ENCODE measurements around the gene PDE4D.

Gene PDE4D

GRCh38 chr5:59838067-59838466 is 55.5 kb downstream of the PDE4D start:
- no peak for DNase-seq

GRCh38 chr5:59837071-59837470 is 56.5 kb downstream of the PDE4D start:
- DNase-seq, result no peak

GRCh38 chr5:59835800-59836199 is 57.7 kb downstream of the PDE4D start:
- no peak for DNase-seq

- DNase-seq, result no peak
These were observed 60.1 kb downstream of the PDE4D start for GRCh38 chr5:59833448-59833847.

GRCh38 chr5:59832577-59833301 is 60.8 kb downstream of the PDE4D start:
- no peak for DNase-seq

GRCh38 chr5:59831326-59832010 is 62.1 kb downstream of the PDE4D start:
- DNase-seq, result no peak

GRCh38 chr5:59830536-59831200 is 62.9 kb downstream of the PDE4D start:
- no peak for DNase-seq

GRCh38 chr5:59829922-59830321 is 63.6 kb downstream of the PDE4D start:
- no peak for DNase-seq

GRCh38 chr5:59829386-59829785 is 64.1 kb downstream of the PDE4D start:
- no peak for DNase-seq

GRCh38 chr5:59828623-59829022 is 64.9 kb downstream of the PDE4D start:
- DNase-seq, result no peak

- DNase-seq, result no peak
These were observed 66.5 kb downstream of the PDE4D start for GRCh38 chr5:59826996-59827395.

- no peak for DNase-seq
These were observed 70.1 kb downstream of the PDE4D start for GRCh38 chr5:59823420-59823819.

- DNase-seq, result no peak
These were observed 73.7 kb downstream of the PDE4D start for GRCh38 chr5:59819806-59820205.

- DNase-seq, result no peak
These were observed 76.0 kb downstream of the PDE4D start for GRCh38 chr5:59817536-59817935.

GRCh38 chr5:59816654-59817300 is 76.7 kb downstream of the PDE4D start:
- DNase-seq, result no peak

- no peak for DNase-seq
These were observed 79.0 kb downstream of the PDE4D start for GRCh38 chr5:59814537-59814872.

- DNase-seq, result no peak
These were observed 79.6 kb downstream of the PDE4D start for GRCh38 chr5:59813761-59814536.

GRCh38 chr5:59810041-59810440 is 83.5 kb downstream of the PDE4D start:
- peak; percentile 46 for DNase-seq

- DNase-seq, result no peak
These were observed 85.7 kb downstream of the PDE4D start for GRCh38 chr5:59807806-59808205.

- DNase-seq, result no peak
These were observed 93.1 kb downstream of the PDE4D start for GRCh38 chr5:59800347-59800893.

GRCh38 chr5:59799668-59800346 is 93.7 kb downstream of the PDE4D start:
- no peak for DNase-seq

Measured in stimulated activated naive CD4-positive, alpha-beta T cell treated with Interleukin-2 at 50 U/mL for 16 hours (primary cell).